HG03060 (cell line): ENCODE measurements around the gene TMEM134.

Experiments
- ATAC-seq: cut with Tn5 transposase; IDR thresholded peaks from one replicate; pipeline ENCODE4 v1.9.1; 2021; ENCODE audit warnings: low read depth, moderate number of reproducible peaks; ENCODE audit not compliant: unreplicated experiment

TMEM134 gene

DNA sequence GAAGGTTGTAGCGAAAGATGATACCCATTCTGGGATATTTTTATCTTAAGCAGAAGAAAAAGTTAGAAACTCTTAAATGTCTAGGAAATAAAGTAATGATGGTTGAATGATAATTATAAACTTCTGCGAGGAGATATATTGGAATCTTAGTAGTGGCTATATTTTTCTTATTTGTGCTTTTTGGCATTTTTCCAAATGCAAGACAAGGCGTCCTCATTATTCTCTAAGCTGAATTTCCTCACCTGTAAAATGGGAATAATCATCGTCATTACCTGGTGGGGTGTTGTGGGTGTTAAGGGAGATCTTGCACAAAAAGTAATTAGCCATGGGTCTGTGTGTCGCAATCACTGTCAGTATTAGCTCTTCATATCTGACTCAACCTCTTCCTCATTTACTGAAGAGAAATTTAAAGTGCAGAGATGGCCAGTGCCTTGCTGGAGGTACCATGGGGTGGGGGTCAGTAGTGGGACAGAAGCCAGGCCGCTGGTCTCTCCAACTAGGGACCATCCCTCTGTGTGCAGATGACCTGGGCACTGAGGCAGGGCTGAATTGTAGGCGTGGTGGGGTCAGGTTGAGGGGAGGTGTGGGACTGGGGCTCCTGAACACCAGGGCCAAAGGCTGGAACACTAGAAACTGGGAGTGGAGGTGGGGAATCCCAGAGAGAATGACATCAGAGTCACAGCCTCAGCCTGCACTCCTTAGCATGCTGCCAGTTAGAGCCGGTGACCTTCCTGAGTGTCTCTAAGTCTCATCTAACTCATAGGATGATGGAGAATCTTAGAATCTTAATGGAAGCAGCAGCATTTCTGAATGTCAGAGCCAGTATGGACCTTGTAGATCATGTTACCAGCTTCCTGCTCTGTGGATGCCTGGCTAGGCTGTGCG, 32.0 kb upstream of the TMEM134 start:
- ATAC-seq, result no peak

DNA sequence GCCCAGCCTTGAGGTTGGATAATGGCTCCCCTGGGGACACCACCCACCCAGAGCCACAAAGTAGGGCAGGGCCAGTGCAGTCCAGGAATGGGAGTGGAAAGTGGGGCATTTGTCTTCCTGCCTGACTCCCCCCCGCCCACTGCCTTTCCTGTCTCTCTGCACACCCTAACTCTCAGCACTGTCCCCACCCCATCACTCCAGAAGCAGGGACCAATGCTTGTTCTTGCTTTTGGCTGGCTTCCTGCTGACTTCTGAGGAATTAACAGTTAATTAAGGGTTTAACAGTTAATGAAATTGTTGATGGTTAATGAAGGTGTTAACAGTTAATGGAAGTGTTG, 31.4 kb upstream of the TMEM134 start:
- ATAC-seq, result no peak

DNA sequence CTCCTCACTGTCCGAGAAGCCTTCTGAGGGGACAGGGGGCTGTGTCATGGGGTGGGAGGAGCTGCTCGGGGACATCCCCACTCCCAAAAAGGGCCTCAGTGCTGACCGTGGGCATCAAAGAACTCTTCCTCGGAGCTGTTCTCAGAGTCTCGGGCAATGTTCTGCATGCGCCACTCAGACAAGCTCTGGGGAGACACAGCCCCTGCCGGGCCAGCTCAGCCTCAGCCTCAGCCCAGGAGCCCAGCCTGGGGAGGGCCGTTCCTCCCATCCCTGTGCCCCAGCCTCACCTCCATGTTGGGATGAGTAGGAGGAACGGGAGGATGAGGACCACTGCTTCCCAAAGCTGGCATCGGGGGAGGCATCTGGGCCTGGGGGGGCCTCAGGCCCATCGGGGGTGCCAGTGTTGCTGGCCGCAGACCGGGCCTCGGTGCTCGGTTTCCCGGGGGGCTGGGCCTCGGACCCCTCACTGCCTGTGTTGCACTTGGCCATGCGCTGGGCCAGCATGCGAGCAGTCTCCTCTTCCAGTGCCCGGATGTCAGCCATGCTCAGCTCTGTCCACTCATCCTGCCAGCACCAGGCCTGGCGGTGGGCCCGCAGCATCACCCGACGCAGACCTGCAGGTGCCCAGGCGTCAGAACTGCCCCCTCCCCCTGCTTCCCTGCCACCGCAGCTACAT, 30.9 kb upstream of the TMEM134 start:
- ATAC-seq, result no peak

DNA sequence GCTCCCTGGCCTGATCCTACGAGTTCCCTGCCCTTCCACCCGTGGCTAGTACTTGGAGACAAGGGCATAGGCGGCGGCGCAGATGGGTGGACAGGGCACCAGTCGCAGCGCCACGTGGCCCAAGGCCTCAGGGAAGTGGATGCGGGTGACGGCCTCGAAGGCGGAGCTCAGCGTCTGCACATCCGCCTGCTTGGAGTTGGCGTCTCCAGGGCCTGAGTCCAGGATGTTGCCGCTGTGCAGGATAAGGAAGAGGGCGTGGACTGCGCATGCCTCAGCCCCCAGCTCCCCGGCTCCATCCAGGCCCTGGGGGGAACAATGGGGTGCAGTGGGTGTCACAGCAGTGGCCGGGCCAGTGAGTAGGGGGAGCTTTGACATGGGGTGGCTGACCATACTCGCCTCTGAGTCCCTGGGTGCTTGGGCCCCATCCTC, 29.5 kb upstream of the TMEM134 start:
- ATAC-seq, result no peak

DNA sequence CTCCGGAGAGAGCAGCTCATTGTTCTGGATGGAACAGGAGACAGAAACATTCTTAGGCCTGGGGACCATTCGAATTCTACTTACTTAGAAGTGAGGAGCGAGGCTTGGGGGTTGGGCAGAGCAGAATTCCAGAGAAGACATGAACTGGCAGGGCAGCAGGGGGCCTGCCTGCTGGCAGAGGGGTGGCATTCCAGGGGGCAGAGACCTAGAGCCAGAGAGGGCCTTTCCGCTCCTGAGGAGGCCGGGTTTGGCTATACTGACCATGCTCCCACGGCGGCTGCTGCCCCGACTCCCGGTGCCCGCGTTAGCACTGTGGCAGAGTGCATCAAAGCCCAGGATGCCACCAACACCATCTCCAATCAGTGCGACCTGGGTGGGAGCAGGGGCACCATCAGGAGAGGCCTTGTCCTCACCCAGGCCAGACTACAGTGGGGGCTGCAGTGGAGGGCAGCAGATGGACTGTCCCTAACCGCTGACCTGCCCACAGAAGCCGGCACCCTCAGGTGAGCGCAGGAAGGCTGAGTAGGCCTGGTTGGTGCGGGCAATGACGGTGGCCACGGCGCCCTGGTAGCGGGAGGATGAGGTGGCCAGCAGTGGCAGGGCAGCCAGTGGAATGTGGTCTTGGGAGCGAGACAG, 28.7 kb upstream of the TMEM134 start:
- no peak for ATAC-seq

DNA sequence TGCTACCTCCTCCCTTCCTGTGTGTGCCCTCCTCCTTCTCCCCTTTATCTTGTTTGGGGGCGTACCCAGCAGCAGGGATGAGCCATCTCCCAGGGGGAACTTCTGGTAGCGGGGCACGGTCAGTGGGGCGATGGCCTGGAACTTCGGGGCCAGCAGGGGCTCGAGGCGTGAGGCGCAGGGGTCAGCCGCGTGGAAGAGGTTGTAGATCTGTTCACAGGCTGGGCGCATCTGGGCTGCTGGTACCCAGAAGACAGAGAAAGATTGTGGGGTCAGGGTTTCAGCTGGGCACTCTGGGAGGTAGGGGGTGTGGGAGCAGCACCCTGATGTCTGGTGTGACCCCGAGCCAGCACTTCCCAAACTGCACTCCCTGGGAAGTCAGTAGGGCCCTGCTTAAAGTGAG, 27.1 kb upstream of the TMEM134 start:
- ATAC-seq, result no peak

DNA sequence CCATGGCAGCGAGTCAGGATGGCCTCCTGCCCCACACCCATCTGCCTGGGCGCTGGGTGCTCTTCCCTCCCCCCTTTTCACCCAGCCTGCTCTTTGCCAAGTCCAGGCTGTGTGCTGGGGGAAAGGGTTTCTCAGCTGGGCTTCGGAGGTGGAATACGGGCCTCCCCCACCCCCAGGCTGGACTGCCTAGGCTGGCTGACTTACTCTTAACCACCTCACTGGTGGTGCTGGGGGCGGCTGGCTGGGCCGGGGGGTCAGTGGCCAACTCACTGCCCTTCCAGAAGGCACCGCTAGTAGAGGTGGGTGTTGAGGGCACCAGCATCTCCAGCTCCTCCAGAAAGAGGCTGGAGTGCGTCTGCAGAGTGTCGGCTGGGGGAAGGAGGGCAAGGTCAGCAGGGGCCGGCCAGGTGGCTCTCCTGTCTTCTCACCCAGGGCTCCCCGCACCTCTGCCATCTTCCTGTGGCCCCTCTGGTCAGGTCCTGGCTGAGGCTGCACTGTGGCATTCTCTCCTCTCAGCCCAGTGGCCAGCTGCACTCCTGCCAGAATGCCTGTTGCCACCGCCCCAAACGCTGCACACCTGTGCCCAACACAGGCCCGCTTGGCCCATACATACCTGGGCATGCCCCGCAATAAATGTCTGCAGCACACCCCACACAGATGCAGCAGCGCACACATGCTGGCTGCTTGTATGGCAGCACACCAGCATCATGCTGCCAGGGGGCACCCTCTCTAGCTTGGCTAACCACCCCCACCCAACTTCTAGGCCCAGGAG, 26.4 kb upstream of the TMEM134 start:
- ATAC-seq, result no peak

DNA sequence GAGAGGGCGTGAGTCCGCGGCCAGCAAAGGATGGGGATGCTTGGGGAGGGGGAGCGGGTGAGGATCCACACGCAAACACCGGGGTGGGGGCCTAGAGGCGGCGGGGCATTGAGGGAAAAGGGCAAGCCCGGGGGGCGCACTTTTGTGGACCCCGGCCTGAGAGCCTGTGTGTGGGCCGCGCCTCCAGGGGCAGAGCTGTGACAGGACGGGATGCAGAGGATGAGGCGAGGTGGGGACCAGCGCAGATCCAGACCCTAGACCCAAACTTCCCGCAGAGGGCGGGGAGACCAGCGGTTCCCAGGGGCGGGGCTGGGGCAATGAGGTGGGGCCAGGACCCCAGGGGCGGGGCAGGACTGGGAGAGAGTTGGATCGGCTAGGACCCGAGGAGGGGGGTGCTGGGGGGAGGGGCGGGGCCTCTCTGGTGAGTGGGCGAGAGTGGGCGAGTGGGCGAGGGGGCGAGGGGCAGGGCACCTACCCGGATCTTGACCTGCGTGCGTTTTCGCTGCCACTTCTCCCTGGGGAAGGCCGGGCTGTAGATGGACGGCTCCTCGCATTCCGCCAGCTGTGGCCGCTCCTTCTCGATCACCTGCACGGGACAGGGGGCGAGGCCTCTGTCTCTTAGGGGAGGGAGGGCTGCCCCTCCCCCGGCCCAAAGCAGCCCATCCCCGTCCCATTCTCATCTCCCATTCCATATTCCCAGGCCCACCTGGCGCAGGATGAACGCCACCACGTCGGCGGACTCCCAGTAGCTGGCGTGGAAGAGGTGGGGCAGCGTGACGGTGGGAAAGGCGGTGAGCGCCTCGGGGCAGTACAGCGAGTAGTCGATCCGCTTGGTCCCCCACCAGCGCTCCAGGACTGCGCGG, 25.6 kb upstream of the TMEM134 start:
- no peak for ATAC-seq

DNA sequence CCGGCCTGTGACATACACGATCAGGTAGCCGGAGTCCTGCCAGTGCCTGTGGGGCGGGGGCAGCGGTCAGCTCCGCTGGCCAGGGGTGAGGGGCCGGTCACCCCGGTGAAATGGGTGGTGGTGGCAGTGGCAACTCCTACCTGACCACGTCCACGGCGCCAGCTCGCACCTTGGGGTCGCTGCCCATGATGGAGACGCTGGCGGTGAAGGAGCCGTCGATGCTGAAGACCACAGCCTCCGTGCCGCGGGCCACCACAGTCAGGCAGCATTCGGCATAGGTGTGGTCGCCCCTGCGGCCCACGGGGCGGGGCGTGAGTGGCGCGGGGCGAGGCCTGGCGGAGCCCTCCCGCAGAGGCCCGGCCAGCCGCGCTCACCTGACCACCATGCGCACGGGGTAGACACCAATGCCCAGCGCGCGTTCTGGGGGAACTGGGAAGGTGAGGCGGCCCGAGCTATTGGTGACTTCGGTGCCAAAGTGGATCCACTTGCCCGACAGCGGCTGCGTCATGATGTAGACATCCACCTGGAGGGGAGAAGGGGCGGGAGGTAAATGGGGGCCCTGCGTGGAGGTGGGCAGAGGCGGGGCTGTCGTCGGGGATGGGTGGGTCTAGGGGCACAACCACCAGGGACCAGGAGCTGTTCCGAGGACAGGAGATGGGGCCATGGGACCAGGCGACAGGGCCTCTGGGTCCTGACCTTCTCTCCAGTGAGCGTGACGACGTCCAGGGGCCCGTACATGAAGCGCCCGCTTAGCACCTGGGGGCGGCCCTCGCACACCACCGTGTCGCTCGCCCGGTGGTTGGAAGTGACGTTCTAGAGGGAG, 24.7 kb upstream of the TMEM134 start:
- ATAC-seq, result no peak

DNA sequence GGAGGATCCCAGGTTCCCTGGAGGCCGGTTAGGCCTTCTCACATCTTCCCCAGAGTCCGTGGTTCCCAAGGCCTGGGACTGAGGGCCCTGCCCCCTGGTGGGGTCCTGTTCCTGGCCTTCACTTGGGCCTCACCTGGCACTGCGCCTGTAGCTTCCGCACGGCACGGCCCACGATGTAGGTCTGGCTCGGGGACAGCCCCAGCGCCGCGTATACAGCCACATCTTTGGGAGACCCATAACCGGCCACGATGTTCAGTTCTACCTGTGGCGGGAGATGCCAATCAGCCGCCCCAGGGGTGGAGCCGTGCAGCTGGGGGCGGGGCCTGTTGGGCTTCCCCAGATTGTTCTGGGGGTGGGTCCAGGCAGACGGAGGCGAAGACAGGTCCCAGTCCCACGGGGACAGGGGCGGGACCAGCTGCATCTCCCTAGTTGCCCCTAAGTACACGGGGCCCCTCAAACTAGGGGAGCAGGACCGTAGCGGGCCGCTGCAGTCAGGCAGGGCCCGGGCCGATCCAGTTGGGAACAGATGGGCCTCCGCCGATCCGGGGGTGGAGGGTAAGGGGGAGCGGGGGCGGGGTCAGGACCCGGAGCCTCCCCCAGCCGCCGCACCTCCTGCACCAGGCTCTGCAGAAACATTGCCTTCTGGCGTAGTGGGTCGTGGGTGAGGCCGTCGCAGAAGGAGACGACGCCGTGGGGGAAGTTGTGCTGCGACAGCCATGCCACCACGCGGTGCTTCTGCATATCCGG, 23.9 kb upstream of the TMEM134 start:
- no peak for ATAC-seq

DNA sequence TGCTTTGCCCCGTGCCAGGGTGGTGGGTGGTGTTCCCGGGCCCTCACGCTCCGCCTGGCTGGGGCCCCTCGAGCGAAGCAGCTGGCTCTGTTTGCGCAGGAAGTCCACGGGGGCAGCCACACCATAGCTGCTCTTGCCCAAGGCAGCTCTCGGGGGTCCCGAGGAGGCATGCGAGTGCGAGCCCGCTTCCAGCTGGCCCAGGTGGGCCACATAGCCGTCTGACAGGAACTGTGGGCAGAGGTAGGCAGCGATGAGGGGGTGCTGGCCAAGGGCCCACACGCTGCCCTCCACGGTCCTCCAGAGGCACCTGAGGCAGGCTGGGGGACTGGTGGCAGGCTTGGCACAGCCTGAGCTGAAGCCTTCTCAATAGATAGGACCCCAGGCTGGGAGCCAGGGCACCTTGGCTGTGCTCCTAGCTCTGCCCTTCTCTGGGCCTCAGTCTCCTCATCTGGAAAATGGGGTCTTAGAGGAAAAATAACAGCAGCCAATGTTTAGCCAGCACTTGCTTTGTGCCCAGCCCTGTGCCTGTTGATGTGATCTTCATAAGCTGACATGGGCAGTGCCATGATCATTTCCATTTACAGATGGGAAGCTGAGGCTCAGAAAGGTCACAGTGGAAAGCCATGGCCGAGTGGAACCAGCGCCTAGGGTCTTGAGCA, 23.1 kb upstream of the TMEM134 start:
- no peak for ATAC-seq

DNA sequence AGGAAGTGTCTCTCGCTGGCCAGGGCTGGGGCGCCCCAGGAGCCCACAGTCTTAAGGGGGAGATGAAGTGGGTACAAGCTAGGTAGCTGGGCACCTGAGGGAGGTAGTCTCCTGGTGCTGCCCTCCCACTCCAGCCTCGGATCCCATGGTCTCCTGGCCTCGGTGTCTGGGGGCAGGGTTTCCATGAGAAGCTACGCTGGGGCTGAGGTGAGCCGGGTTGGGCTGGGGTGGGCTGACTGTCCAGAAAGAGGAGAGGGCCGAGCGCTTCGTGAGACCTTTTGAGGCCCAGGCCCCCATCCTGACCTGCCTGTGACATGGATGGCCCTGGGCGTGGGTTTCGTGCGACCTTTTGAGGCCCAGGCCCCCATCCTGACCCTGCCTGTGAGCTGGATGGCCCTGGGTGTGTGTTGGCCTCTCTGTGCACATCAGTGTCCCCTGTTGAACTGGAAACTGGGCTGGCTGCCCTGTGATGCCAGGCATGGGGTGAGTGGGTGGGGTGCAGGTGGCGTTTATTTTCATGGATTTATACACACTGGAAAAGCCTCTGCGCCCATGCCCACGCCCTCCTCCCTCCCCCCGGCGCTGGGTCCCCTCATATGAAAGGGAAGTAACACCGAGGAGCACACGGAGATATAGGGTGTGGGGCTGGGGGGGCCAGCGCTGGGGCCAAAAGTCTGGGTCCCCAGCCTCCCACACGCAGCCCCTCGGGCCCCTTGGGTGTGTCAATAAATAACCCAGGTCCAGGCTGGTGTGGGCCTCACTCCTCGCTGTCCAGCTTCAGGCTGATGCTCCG, 22.4 kb upstream of the TMEM134 start:
- ATAC-seq, result no peak

DNA sequence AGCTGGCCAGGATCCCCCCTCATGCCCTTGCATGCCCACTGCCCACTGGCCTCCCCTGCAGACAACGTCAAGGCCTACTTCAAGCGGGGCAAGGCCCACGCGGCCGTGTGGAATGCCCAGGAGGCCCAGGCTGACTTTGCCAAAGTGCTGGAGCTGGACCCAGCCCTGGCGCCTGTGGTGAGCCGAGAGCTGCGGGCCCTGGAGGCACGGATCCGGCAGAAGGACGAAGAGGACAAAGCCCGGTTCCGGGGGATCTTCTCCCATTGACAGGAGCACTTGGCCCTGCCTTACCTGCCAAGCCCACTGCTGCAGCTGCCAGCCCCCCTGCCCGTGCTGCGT, 21.6 kb upstream of the TMEM134 start:
- no peak for ATAC-seq

DNA sequence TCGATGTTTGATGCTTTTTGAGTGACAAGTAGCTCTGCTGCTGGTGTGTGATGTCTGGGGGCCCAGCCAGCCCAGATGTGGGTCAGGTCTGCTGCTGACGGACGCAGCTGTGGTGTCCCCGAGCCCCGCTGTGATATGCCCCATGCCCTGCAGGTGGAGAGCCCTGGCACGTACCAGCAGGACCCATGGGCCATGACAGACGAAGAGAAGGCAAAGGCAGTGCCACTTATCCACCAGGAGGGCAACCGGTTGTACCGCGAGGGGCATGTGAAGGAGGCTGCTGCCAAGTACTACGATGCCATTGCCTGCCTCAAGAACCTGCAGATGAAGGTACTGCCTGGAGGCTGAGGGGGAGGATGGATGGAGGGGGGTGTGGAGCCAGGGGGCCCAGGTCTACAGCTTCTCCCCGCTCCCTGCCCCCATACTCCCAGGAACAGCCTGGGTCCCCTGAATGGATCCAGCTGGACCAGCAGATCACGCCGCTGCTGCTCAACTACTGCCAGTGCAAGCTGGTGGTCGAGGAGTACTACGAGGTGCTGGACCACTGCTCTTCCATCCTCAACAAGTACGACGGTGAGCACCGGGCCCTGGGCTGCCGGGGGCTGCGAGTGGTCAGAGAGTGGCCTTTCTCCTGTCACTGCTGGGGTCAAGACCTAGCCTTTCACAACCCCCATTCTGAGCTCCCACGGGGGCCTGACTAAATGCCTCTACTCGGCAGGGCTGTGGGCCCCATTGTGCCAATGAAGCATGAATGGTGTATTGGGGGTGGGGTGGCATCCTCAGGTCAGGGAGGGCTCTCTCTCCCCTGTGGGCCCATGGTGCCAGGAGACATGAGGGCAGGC, 21.1 kb upstream of the TMEM134 start:
- no peak for ATAC-seq

DNA sequence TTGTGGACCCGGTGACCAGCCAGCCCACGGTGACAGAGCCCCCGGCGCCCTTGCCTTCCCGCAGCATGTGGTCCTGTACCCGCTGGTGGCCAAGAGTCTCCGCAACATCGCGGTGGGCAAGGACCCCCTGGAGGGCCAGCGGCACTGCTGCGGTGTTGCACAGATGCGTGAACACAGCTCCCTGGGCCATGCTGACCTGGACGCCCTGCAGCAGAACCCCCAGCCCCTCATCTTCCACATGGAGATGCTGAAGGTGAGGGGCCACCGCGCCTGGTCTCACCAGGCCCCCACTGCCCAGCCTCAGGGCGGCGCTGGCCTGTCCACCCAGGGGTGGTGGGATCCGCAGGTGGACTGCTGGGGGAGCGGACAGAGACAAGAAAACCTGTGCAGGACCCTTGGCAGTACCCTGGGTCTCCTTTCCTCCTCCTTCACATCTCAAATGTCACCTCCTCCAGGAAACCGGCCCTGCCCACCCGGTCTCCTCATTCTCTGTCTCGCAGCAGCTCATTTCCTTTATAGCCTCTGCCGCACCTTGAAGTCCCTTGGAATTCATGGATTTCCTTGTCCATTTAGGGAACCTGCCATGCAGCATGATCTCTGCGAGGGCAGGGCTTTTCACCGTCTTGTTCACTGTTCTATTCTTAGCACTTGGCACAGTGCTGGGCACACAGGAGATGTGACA, 20.3 kb upstream of the TMEM134 start:
- no peak for ATAC-seq
